K562 (cell line): ENCODE data around the gene POC1B. TPM values are rescaled to one million over a fixed set of nuclear protein-coding genes. Genes with fewer than 3 reads are reported as not detected.

ENCODE experiments used
- BMI1 ChIP-seq: fragments of 150-350 bp; IDR thresholded peaks from 2 replicates; pipeline ENCODE4 v1.6.1; 2014; ENCODE audit warnings: low read length
- CUX1 ChIP-seq: fragments of 200-800 bp; sonication (Bioruptor generic); IDR thresholded peaks from 2 replicates; pipeline ENCODE4 v1.6.1; 2016; ENCODE audit warnings: missing genetic modification characterization, missing compliant biosample characterization
- KAT7 ChIP-seq: sonication (generic); formaldehyde crosslinking; IDR thresholded peaks from 2 replicates; pipeline ENCODE4 v1.8.0; 2022; ENCODE audit warnings: missing genetic modification reagents, mild to moderate bottlenecking, borderline replicate concordance
- KDM2B ChIP-seq: fragments of 250-450 bp; sonication (Bioruptor Pico); IDR thresholded peaks from 2 replicates; pipeline ENCODE4 v1.8.0; 2021; ENCODE audit warnings: mild to moderate bottlenecking, moderate library complexity
- LARP7 ChIP-seq: fragments of 450-650 bp; IDR thresholded peaks from 2 replicates; pipeline ENCODE4 v1.6.1; 2016
- MAFF ChIP-seq: IDR thresholded peaks from 2 replicates; pipeline ENCODE4 v1.6.1; 2012; ENCODE audit warnings: low read length, improper control_type of control experiment
- POLR2A ChIP-seq: fragments of 450-650 bp; conservative IDR thresholded peaks from 2 replicates; pipeline ENCODE4 v1.6.1; 2016
- PTBP1 ChIP-seq: fragments of 200-400 bp; formaldehyde crosslinking; IDR thresholded peaks from 2 replicates; pipeline ENCODE4 v1.6.1; 2017; ENCODE audit warnings: low read depth, low read length
- RFX5 ChIP-seq: IDR thresholded peaks from 2 replicates; pipeline ENCODE4 v1.6.1; 2011; ENCODE audit warnings: low read depth, mild to moderate bottlenecking, improper control_type of control experiment, low read length
- SMC3 ChIP-seq: conservative IDR thresholded peaks from 2 replicates; pipeline ENCODE4 v1.6.1; 2011; ENCODE audit warnings: low read depth, low read length, improper control_type of control experiment; ENCODE audit not compliant: insufficient read depth
- TCFL5 ChIP-seq: fragments of 250-450 bp; sonication (Bioruptor Pico); conservative IDR thresholded peaks from 2 replicates; pipeline ENCODE4 v1.6.1; 2021; ENCODE audit warnings: mild to moderate bottlenecking, moderate library complexity, matching md5 sums
- ZNF444 ChIP-seq: fragments of 250-450 bp; sonication (Bioruptor Pico); IDR thresholded peaks from 2 replicates; pipeline ENCODE4 v1.4.0; 2020; ENCODE audit warnings: mild to moderate bottlenecking, moderate library complexity
- ZNF76 ChIP-seq: fragments of 250-450 bp; sonication (Bioruptor Pico); IDR thresholded peaks from 2 replicates; pipeline ENCODE4 v1.4.0; 2020; ENCODE audit warnings: mild to moderate bottlenecking, moderate library complexity, borderline replicate concordance
- polyA plus RNA-seq, 8 experiments: library from polyadenylated mRNA; depleted of rRNA in 4 of 8; stranded (reverse) in 5 of 8; unstranded in 3 of 8; fragments of >200 nt; fragmentation: Nextera tagmentation in 2 of 8; fragmentation: Illumina TruSeq in 1 of 8; extraction: Ambion mirVana in 2 of 8; extraction: Trizol in 1 of 8; gene quantifications; 2 replicates each; pipeline versions ENCODE4 v1.2.1 to v1.2.3, GENCODE V29; 2011 to 2014; ENCODE audit warnings: inconsistent platforms in 1 of 8, missing spikeins in 1 of 8
- total RNA-seq, 7 experiments: library from RNA; depleted of rRNA in 6 of 7; stranded (reverse); fragments of >200 nt in 6 of 7; fragmentation: Illumina TruSeq in 2 of 7; extraction: Trizol in 2 of 7; gene quantifications; 2 replicates each; pipeline versions ENCODE4 v1.2.1 to v1.2.3, GENCODE V29; 2011 to 2021; ENCODE audit warnings: low replicate concordance in 1 of 7
- TF ChIP-seq, protein P1 (sequence below): fragments of 450-650 bp; IDR thresholded peaks from 2 replicates; pipeline ENCODE4 v1.6.1; 2014; ENCODE audit warnings: low read depth, mild to moderate bottlenecking, moderate library complexity, borderline replicate concordance
- TF ChIP-seq, protein P2 (sequence below): fragments of 450-650 bp; formaldehyde crosslinking; IDR thresholded peaks from 2 replicates; pipeline ENCODE4 v1.4.0; 2022; ENCODE audit warnings: missing genetic modification characterization
- TF ChIP-seq, protein P3 (sequence below): fragments of 250-450 bp; sonication (Bioruptor Pico); IDR thresholded peaks from 2 replicates; pipeline ENCODE4 v1.4.0; 2020; ENCODE audit warnings: mild to moderate bottlenecking, moderate library complexity
- TF ChIP-seq, protein P4 (sequence below): sonication (generic); formaldehyde crosslinking; IDR thresholded peaks from 2 replicates; pipeline ENCODE4 v1.8.0; 2022; ENCODE audit warnings: missing genetic modification reagents, mild to moderate bottlenecking, moderate library complexity, borderline replicate concordance

The POC1B gene
- total and polyA plus RNA-seq, 9 of the 15 experiments (the other 6 are each of a cell fraction or from before 2014, with no cell fraction given): 4.5 to 16.1 (median 10.4) TPM

DNA sequence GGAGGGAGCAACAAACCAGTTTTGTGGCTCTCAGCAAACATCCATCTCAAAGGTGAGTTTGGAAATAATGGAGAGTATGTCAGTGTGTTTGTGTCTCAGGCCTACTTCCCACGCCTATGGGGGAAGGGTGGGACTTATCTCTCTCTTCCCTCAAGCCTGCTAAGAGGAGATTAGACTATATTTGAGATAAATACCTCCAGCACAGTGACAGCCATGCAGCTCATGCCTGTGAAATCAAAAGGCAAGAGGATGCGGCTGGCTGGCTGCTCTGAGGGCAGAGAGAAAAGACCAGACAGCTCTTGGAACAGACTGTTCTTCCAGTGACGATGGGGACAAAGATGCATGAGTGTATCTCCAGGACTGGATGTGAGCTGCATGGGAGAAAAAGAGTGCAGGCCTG is 14.7 kb upstream of the POC1B start (continued):
- no peak for TF ChIP-seq SMC3
- no peak for TF ChIP-seq TCFL5 (CRISPR knock-in tag)
- no peak for TF ChIP-seq POLR2A
- TF ChIP-seq LARP7: no peak
- TF ChIP-seq, protein P1, sequence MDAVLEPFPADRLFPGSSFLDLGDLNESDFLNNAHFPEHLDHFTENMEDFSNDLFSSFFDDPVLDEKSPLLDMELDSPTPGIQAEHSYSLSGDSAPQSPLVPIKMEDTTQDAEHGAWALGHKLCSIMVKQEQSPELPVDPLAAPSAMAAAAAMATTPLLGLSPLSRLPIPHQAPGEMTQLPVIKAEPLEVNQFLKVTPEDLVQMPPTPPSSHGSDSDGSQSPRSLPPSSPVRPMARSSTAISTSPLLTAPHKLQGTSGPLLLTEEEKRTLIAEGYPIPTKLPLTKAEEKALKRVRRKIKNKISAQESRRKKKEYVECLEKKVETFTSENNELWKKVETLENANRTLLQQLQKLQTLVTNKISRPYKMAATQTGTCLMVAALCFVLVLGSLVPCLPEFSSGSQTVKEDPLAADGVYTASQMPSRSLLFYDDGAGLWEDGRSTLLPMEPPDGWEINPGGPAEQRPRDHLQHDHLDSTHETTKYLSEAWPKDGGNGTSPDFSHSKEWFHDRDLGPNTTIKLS: no peak
- TF ChIP-seq KAT7 (CRISPR knock-in tag): no peak
- TF ChIP-seq, protein P2, sequence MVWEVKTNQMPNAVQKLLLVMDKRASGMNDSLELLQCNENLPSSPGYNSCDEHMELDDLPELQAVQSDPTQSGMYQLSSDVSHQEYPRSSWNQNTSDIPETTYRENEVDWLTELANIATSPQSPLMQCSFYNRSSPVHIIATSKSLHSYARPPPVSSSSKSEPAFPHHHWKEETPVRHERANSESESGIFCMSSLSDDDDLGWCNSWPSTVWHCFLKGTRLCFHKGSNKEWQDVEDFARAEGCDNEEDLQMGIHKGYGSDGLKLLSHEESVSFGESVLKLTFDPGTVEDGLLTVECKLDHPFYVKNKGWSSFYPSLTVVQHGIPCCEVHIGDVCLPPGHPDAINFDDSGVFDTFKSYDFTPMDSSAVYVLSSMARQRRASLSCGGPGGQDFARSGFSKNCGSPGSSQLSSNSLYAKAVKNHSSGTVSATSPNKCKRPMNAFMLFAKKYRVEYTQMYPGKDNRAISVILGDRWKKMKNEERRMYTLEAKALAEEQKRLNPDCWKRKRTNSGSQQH: no peak
- TF ChIP-seq, protein P3, sequence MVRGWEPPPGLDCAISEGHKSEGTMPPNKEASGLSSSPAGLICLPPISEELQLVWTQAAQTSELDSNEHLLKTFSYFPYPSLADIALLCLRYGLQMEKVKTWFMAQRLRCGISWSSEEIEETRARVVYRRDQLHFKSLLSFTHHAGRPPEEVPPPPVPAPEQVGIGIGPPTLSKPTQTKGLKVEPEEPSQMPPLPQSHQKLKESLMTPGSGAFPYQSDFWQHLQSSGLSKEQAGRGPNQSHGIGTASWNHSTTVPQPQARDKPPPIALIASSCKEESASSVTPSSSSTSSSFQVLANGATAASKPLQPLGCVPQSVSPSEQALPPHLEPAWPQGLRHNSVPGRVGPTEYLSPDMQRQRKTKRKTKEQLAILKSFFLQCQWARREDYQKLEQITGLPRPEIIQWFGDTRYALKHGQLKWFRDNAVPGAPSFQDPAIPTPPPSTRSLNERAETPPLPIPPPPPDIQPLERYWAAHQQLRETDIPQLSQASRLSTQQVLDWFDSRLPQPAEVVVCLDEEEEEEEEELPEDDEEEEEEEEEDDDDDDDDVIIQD (CRISPR knock-in tag): no peak
- no peak for TF ChIP-seq BMI1
- TF ChIP-seq ZNF444 (CRISPR knock-in tag): no peak
- TF ChIP-seq MAFF: no peak
- TF ChIP-seq CUX1: no peak
- TF ChIP-seq, protein P4, sequence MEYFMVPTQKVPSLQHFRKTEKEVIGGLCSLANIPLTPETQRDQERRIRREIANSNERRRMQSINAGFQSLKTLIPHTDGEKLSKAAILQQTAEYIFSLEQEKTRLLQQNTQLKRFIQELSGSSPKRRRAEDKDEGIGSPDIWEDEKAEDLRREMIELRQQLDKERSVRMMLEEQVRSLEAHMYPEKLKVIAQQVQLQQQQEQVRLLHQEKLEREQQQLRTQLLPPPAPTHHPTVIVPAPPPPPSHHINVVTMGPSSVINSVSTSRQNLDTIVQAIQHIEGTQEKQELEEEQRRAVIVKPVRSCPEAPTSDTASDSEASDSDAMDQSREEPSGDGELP (CRISPR knock-in tag): no peak
- TF ChIP-seq RFX5: no peak
- TF ChIP-seq ZNF76 (CRISPR knock-in tag): no peak
- TF ChIP-seq KDM2B: no peak
- no peak for TF ChIP-seq PTBP1
